ENCODE data around the gene ASPG.

ASPG gene

DNA sequence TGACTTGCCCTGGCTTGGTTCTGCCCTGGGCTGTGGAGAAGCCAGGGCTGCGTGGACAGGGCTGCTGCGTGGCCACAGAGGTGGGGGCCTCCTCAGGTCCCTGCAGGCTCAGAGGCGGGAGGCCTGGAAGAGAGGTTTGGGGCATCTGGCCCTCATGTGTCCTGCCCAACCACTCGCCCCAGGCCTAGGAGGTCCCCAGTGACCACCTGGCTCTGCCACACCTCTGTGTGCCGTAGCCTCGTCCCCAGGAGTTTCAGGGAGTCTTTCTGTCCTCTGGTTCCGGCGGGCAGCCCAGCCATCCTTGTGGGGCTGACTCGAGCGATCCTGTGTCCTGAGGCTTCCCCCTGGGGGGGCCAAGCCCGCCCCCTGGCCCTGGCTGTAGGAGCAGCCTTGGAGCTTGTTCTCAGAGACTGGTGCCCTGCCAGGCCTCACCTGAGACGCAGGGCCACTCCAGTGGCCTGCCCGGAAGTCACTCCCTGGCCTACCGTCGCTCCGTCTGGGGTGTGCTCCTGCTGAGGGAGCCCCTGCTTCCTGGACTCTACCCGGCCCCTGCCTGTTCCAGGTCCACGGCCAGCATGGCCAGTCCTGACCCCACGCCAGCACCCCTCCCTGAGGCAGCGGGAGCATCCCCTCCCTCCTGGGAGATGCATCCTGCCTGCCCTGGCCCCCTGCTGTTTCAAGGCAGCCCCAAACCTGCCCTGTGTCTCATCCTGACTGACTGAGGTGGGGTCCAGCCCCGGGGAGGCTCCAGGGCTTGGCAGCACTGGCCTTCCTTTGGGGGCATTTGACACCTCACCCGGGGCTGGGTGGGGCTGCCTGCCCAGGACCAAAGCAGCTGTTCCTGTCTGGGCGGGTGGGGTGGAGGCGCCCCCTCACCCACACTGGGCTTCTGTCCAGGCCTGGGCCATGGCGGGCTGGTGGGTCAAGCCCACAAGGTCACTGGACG lies 13.9 kb downstream of the ASPG start:
- H3K27ac ChIP-seq, result no peak overlapping the region
- TF ChIP-seq, protein P1, sequence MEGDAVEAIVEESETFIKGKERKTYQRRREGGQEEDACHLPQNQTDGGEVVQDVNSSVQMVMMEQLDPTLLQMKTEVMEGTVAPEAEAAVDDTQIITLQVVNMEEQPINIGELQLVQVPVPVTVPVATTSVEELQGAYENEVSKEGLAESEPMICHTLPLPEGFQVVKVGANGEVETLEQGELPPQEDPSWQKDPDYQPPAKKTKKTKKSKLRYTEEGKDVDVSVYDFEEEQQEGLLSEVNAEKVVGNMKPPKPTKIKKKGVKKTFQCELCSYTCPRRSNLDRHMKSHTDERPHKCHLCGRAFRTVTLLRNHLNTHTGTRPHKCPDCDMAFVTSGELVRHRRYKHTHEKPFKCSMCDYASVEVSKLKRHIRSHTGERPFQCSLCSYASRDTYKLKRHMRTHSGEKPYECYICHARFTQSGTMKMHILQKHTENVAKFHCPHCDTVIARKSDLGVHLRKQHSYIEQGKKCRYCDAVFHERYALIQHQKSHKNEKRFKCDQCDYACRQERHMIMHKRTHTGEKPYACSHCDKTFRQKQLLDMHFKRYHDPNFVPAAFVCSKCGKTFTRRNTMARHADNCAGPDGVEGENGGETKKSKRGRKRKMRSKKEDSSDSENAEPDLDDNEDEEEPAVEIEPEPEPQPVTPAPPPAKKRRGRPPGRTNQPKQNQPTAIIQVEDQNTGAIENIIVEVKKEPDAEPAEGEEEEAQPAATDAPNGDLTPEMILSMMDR (IDR thresholded peaks at IDR 0.05), result no peak
- TF ChIP-seq ZFX (IDR thresholded peaks at IDR 0.05; ENCODE audit: borderline replicate concordance), result no peak

- no peak for TF ChIP-seq ZFX (IDR thresholded peaks at IDR 0.05; ENCODE audit: borderline replicate concordance)
- TF ChIP-seq, protein P1 (IDR thresholded peaks at IDR 0.05), result no peak
- no peak overlapping the region for H3K27ac ChIP-seq
Observed at GRCh38 chr14:104100171-104101085, 14.9 kb downstream of the ASPG start.

DNA sequence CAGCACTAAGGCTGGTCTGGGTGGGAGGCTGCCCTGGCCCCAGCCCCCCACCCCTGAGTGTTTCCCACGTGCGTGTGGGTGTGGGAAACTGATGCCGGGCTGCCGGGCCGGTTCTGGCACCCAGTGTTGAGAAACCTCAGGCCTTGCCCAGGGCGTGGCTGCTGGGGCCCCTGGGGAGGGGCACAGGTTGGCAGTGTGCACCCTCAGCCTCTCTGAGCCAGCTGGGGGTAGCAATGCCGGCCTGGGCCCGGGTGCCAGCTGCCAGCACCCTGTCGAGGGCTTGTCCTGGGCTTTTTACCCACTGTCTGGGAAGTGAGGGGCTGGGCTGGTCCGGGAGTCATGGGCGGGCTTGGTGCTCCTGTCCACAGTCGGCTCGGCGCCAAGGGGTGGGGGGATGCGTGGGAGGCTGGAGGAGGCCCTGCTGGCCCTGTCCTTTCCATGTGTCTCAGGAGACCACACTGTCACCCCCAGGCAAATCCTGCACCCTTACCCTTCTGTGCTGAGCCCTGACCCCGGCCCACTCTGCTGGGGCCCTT lies 15.7 kb downstream of the ASPG start:
- no peak overlapping the region for H3K27ac ChIP-seq
- no peak for TF ChIP-seq ZFX (IDR thresholded peaks at IDR 0.05; ENCODE audit: borderline replicate concordance)
- TF ChIP-seq, protein P1 (IDR thresholded peaks at IDR 0.05), result no peak

DNA sequence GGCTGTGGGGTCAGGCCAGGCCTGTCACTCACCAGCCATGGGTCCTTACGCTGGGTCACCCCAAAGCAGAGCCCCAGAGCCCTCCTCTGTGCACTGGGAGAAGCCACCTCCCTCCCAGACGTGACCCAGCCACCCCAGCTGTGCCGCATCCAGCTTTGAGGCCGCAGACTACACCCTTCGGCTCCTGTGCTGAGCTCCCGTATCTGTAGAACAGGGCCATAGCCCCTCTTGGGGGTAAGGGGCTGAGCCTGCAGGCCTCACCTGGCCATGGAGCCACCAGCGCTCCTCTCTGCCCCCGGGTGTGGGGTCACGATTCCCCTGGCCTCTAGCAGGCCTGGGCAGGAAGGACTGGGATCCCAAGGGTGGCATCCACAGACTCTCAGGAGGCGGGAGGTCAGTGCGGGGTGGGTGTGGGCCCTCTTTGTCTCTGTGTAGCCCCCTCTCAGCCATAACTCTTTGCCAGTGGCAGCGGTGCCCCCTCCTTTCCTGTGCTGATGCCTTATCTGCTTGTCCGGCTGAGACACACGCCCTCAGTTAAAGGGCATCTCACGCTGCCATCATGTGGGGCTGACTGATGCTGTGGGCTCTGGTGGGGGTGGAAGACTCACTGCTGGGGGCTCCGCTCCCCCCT lies 16.3 kb downstream of the ASPG start:
- TF ChIP-seq ZFX (IDR thresholded peaks at IDR 0.05; ENCODE audit: borderline replicate concordance), result no peak
- TF ChIP-seq, protein P1 (IDR thresholded peaks at IDR 0.05), result no peak
- no peak overlapping the region for H3K27ac ChIP-seq

GRCh38 chr14:104102282-104102914 lies 16.9 kb downstream of the ASPG start:
- TF ChIP-seq ZFX (IDR thresholded peaks at IDR 0.05; ENCODE audit: borderline replicate concordance), result no peak
- TF ChIP-seq, protein P1 (IDR thresholded peaks at IDR 0.05), result no peak
- no peak overlapping the region for H3K27ac ChIP-seq

DNA sequence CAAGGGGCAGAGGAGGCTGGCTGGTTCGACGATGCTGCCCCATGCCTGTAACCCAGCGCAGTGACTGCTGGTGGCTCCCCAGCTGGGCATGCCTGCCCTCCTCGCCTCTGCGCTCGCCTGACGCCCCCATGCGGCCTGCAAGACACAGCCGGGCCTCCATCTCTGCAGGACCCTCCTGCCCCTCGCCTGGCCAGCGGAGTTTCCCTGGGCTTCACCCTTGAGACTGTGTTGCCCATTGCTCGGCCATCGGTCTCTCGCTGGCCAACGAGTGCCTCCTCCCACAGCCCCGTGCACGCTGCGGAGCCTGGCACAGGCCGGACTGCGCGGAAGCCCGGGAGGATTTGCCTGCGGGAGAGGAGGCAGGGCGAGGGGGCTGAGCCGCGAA lies 17.6 kb downstream of the ASPG start:
- H3K27ac ChIP-seq, result no peak overlapping the region
- TF ChIP-seq, protein P1 (IDR thresholded peaks at IDR 0.05), result 0 out of 2 replicates have a peak, but pooled peaks have one; percentile 16
- no peak for TF ChIP-seq ZFX (IDR thresholded peaks at IDR 0.05; ENCODE audit: borderline replicate concordance)
